NCI-H2227 (cell line): ENCODE results near the gene ZDHHC7.
A peak's percentile ranks its signal among the peaks of the same experiment; 100 is the strongest.

Source experiments
- DNase-seq: peaks from one replicate; lab custom pipeline; 2025; ENCODE audit not compliant: unreplicated experiment; lab: John Stamatoyannopoulos, UW

Gene ZDHHC7

DNA sequence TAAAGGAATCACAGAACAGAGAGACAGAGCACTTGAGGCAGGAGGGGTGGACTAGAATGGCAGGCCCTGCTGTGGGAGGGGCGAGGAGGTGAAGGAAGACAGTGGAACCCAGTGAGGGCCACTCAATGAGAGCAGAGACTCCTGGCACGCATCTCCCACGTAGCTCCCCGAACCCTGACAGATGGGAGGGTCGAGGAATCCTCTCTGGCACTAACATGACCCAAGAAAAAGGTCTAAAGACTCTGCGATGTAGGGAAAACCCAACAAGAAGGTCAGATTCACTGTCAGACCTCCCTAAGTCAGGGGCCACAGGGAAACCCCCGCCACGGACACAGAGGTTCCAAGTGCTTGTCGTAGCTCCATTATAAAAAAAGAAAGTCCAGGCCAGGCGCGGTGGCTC lies 15.0 kb downstream of the ZDHHC7 start:
- DNase-seq = no peak

DNA sequence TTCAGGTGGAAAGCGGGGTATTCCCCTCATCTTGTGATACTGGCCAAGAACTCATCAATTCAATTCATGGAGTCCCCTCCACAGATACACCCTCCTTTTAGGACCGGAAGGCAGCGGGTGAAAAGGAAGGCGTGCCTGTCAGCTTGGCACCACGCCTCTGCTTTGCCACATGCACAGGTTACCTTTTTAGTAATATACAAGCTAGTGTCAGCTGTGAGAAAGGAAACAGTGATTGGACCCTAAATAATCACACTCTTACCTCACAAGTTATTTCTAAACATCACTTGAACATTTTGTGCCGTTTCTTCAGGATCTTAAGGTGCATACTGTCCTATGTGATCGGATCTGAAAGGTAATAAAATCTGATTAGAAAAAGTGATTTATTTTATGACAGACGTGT lies 15.7 kb downstream of the ZDHHC7 start:
- no peak for DNase-seq

DNA sequence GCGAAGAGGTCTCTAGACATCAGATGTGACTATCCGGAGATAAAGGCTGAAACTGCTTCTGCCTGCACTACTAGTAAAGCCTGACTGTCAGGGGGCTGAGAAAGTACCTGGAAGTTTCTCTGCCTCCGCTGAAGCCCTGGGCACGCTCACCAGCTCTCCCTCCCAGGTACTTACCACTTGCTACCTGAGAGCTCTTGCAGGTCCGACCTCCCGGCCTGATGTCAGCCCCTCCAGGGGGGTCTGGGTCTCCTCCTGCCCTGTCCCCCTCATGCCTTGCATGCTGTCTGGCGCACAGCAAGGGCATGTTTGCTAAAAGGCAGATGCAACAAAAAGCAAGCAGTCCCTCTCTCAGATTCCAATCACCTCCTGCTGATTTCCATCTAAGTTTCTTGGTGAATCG lies 17.4 kb downstream of the ZDHHC7 start:
- no peak for DNase-seq

DNA sequence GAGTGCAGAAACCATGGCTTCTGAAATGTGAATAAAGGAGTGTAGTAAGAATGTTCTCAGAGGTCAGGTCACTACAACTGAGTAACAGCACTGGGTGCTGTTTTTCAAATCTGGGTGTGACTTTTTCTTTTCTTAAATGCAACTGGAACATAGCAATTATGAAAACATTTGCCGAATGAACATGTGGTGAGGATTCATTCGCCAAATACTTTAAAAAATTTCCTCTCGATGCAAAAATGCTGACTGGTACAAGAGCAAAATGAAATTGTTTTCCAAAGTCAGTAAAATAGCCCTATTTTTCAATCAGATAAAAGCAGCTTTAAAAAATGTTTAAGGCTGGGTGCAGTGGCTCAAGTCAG lies 18.6 kb downstream of the ZDHHC7 start:
- DNase-seq = no peak

DNA sequence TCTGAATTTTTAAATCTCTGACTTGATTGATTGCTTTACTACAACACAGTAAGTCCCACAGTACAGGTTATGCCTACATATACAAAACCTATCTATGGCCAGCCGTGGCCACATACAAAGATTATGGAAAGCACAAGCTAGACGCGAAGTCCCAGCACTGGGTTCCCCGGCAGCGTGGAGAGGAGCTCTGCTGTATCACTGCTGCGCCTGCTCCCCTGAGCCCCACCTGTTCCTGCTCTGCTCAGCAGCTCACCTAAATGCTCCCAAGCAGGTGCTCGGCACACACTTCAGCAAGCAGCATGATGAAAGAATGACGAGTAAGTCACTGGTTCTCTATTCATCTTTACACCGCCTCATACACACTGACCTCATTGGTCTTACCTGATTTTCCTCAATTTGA lies 20.6 kb downstream of the ZDHHC7 start:
- no peak for DNase-seq

DNA sequence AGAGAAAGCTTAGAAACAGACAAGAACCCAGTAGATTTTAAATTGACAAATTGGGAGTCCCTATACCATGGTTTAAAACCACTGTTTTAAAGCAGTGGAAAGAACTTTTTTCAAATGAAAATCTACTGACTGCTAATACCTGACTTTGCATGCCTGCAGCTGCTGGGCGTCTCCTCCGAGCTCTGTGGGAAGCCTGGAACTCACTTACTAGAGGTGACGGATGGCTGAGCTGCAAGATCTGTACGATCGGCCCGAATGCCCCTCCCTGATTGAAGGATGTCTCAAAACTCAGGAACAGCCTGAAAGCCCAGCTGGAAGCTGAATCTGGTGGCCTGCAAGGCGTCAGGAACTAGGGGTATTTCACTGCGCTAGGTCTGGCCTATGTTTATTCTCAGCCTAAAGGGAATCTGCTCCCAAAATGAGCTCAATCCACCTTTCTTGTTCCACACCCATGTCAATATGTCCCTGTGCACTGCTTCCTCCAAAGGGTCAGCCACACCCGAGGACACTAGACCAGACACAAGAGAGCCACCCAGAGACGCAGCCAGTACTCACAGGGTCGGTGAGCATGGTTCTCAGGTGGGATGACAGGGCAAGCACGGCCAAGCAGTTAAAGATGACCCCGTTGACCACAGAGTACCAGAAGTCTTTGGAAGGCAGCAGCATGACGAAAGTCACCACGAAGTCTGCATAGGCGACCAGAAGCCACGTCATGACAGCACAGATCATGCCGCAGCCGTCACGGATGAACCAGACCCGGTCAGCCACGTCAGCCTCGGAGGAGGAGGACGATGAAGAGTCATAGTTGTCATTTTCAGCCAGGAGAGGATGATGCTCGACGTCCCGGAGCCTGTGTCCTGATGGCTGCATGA lies 21.4 kb downstream of the ZDHHC7 start:
- no peak for DNase-seq

DNA sequence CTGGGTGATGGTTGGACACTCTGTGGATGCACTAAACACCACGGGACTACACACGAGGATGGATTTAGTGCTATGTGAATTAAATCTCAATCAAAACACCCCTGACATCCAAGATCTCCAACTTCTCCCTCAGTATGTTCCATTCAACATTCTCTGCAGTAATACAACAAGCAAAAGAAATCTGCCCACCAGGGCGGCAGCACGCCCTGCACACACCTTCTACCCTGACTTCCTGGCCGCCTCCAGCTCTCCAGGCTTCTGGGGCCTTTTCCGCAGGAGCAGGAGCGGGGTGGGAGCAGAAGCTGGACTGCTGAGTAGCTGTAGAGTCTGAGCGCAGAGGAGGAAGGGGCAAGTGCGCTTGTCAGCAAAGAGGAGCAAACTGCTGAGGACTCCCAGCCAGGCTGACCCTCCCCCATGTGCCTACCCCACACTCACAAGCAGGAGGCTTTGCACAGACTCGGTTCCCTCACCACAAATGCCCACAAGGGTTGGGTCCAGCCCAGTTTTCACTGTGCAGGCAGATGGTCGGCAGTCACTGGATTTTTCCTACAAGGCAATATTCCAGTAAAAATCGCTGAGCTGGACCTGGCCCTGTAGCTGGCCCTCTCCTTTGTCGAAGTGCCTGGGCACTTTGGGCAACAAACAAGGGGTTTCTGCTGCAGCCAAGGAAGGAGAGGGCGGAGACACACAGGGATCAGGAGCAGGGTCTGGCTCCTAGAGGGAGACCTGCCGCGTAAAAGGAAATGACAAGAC lies 22.8 kb downstream of the ZDHHC7 start:
- DNase-seq = no peak

DNA sequence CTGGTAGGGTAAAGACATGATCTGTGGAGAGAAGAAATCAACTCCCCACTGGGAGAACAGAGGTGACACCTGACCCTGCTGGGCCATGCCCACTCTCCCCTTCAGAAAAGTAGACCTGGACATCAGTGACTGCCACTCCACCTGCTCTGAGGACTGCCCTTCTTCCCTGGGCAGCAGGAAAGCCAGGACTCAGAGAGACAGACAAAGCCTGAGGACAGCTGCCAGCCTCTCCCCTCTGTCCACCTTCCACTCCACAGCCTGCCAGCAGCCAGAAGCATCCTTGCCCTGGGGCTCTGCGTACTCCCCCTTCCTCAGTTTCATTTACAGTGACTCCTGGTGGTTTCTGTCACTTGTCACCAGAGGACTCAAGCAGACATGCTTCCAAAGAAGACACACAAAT lies 24.5 kb downstream of the ZDHHC7 start:
- no peak for DNase-seq

DNA sequence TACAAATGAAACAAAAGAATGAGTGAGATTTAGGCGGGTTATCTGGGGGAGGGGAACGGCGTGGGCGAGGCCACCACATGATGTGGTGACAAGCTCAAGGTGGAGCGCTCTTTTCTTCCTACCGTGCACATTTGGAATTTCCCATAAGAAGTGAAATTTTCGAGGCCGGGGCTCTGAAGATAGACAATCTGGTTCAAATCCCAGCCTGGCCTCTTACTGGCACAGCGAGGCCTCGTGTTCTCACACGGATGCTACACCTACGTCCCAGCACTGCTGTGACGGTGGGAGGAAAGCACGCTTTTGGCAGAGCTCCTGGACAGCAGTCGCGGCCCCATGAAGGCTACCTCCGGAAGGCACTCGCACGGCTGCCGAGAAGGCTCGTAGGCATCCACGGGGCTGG lies 25.2 kb downstream of the ZDHHC7 start:
- DNase-seq = no peak

DNA sequence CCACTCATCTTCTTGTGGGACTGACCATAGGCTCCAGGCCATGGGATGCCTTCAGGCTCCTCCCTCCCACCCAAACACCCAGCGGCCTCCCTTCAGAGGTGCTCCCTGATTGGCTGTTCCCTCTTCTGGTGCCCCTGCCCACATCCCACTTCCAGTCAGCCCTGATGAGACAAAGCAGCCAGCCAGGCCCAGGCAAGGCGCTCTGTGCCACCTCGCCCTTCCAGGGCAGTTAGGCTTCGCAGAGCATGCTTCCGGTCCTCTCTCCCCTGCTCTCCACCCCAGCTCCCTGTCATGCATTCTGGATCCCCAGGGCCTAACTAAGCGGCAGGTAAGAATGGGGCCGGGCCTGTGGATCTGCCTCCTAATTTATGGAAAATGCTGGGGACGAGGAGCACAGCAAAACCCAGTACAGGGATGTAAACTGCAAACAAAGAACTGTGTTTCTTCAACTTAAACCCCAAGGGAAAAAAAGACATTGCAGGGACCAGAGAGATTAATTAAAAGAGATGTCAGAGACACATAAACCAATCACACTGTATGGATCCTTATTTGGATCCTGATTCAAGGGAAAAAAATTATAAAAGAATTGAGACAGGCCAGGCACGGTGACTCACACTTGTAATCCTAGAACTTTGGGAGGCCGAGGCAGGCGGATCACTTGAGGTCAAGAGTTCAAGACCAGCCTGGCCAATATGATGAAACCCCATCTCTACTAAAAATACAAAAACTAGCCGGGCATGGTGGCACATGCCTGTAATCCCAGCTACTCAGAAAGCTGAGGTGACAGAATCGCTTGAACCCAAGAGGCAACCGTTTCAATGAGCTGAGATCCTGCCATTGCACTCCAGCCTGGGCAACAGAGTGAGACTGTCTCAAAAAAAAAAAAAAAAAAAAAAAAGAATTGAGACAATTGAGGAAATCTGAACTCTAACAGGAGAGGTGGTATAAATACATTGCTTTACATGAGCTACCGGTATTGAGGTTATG lies 26.0 kb downstream of the ZDHHC7 start:
- DNase-seq = no peak

DNA sequence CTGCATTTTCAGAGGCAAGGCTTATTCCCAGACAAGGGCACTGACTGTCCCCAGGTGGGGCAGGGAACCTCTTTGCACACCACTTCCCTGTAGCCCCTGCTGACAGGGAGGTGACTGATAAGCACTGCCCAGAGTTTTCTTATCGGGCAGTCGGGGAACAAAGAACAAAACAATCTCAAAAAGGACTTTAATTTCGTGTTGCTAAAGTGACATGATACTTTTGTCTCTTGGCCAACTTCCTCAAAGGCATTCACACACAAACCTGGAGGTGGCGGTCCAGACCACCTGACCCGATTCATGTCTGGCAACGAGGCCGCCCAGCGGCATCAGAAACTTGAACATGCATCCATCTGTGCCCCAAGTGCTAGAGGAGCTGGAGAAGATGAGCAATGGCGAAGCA lies 28.9 kb downstream of the ZDHHC7 start:
- no peak for DNase-seq

DNA sequence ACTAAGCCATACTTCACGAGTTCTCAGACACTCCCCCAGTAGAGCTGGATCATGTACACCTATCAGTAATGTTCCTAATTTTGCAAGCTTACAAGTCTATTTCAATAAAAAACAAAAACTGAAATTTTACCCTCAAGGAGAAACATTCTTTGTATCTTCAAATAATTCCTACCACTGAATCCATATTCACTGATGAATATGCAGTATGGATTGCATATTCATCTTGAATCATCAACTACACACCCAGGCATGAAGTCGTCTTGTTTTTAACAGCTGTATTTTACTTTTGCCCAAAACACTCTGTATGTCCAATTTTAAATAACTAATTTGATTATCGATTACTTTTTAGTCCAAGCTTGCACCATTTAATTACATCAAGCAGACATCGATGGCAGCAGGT lies 31.8 kb downstream of the ZDHHC7 start:
- no peak for DNase-seq

DNA sequence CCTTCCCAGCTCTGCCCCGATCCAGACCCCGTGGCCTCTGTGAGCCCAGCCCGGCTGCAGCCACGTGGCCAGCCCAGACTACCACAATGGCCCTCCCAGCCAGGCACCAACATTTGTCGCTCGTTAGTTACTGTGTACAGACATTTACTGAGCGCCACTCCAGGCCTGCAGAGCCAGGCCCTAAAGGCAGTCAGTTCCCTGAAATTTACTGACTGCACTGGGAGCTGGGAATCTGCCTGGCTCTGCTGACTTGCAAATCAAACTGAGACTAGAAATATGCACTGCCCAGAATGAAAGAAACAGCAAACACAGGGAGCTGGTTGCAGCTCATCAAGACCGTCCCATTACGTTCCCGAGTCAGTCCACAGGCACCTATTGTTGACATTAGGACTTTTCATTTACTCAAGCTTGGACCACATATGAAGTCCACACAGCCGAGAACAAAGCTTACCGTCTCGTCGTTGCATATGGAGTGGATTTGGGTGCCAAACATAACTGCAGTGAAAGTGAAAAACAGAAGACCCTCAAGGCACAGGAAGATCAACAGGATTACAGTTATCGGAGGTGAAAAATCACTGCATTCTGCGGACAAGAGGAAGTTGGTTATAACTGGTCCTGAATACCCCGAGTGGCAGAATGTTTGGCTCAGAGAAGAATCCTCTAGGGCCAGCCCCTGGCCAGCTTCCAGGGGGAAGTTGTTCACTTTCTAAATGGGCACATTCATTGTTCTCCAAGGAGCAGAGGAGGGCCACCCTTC lies 34.5 kb downstream of the ZDHHC7 start:
- DNase-seq = no peak

DNA sequence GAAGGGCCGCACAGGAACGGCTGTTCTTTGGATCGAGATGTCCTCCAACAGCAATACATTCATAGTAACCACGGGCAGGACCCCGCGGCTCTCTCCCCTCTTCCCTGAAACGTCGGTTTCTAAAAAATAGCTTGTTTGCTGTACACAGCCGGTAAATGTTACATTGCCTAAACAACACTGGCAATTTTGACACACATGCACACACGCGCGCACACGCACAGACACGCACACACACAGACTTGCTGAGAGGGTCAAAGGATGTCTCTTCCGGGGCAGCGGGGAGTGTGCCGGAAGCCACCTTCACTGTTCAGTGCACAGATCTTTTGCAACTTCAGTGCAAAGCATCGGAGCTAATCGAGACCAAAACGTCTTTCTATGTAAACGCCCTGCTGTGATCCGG lies 35.8 kb downstream of the ZDHHC7 start:
- DNase-seq = no peak

DNA sequence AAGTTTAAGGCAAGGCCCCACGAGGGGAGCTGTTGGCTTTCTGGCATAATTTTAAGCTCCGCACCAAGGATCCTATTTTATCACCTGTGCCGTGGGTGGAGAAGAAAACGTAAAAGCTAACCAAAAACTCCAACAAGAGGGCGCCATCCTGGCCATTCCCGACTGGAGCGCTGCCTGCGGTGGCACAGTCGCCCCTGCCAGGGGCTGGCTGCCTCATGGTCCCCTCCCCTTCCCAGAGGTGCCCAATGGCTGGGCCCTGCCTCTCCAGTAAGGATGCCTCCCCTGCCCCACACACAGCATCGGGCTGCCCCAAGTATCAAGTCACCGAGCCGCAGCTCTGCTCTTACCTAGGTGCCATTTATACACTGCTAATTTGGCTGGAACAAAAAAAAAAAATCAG lies 36.3 kb downstream of the ZDHHC7 start:
- no peak for DNase-seq

DNA sequence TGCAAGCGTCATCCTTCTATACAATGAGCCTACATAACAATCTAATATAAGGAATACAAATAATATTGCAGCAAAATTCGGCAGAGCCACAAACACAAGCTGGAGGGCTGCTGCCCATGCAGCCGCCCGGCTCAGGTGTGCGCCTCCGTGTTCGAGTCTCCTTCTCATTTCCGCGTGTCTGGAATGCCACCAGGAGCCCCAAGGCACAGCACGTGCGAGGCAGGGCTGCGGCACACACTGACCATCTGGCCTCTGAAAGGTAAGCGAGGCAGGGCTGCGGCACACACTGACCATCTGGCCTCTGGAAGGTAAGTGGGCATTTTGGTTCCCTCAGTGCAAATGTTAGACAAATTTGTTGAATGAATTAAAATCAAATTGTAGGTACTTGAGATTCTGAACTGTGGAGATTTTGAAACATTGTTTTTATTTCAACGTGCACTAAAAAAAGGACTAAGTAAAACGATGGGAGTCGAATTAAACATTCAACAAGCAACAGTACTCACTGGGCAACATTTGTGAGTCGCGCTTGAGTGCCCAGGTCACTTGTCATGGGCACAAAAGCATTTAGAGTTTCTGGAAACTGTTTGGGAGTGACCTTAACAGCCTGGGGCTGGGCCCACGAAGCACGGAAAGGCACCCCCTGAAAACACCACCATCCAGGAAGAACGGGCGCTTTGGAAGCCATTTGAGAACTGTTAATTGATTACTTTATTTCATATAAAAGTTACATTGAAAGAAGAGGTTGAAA lies 37.4 kb downstream of the ZDHHC7 start:
- DNase-seq = no peak

DNA sequence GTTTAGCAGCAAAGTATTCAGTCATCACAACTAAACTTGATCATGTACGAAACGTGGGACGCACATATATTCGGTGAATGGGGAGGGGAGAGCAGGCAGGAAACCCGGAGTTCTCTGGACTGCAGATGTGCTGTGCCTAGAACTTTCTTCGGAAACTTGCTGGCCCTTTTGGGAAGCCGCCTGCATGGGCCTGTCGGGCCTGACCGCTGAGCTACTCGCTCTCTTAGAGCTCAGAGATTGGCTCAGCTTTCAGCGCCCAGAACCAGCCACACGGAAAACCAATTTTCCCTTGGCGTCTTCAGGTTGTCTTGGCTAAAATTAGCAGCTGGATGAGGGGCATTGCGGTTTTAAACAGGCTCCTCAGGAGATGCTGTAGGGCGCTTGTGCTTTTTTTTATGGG lies 38.1 kb downstream of the ZDHHC7 start:
- DNase-seq = no peak

DNA sequence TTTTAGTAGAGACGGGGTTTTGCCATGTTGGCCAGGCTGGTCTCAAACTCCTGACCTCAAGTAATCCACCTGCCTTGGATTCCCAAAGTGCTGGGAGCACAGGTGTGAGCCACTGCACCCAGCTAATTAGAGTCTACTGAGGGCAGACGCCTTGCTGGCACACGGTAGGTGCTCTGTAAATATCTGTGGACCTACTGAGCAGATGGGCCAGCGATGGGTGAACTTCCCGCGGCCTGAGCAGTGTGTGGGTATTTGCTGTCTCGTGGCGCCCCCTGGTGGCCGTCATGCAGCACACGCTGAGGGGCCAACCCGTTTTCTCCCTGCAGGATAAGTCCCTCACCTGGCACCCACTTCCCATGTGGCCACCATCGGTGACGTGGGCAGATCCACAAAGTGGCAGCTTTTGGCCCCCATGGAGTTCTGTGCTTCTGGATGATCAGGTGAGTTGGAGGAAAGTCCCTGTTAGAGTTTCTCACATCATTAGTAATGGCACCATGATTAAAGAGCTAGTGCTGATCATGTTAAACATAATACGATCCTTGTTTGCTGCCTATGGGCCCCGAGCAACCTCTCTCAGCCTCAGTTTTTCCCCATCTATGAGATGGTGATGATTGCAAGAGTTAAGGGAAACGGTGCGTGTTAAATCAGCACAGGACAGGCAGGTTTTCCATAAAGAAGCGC lies 40.7 kb downstream of the ZDHHC7 start:
- DNase-seq = peak; percentile 71

DNA sequence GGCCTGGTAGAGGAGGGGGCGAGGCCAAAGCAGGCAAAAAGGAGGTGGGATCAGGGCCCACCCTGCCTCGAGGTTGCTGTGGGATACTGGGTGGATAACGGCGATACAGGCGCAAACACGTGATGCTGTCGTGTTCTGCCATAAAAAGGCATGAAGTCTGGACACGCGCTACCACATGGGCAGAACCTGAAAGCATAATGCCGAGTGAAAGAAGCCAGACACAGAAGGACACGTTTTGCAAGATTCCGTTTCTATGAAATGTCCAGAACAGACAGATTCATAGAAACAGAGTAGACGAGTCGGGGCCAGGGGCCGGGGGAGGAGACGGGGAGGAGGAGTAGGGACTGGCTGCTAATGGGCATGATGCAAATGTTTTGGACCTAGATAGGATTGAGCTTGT lies 43.5 kb downstream of the ZDHHC7 start:
- no peak for DNase-seq
